Activated T-cell treated with anti-CD3 and anti-CD28 coated beads for 48 hours (primary cell): ENCODE measurements around the gene ITGA4.

Experiments
- DNase-seq: peaks from one replicate; pipeline ENCODE4 v3.0.0-alpha.2; 2020; ENCODE audit warnings: low read depth

The ITGA4 gene

DNA sequence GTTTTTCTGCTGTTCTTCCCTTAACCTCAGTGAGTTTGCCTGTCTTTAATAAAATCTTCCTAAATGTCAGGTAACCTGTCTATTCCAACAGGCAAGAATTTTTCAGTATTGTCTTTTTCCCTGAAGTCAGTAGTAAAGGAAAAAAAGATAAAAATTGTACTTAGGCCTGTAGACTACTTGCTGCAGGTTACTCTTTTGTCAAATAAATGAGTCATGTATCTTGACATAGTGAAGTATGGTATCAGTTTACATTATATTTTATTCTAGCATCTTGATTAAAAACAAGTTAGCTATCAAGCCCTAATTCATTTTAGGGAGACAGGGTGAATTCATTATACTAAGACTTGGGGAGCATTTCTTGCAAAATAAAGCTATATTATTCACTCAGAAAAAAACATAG, 59.8 kb downstream of the ITGA4 start:
- no peak for DNase-seq

DNA sequence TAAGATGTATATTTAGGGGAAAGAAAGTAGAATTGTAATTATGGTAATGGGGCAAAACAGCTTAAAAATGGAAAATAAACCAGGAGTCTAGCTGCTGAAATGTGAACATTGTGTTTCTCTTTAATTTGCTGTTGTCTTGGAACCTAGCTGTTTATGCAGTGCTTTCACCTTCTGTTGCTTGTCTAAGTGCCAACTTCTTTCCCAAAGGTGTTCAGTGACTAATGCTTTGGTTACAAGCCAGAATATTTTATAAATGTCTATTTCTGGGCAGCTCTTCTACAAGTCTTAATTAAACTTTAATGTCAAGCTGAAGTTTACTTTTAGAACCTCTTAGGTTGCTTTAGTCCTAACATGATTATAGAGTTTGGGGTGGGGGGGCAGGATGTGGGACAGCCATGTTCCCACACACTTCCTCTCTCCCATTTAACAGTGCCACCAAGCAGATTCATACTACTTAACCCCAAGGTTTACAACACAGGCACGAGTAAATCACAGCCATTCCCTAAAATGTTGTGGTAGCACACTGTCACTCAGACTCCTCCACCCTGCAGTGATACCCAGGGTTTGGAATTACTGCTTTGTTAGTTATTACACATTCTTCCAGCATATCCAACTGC, 60.6 kb downstream of the ITGA4 start:
- DNase-seq = no peak

DNA sequence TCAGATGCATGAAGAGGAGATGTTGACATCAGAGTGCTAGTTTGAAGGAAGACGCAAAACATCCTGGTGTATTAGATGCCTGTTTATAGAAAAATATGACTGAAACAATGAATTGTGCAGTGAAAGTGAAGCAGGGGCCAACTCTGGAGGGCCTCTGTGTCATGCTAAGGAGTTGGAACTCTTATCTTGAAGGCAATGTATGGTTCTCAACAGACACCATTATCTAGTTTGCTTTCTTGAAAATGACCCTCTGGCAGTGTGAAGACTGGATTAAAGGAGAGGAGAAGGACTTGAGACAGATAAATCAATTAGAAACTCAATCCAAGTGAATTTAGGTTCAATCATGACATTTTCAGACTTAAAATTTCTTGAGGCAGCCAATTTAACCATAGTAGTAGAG, 63.1 kb downstream of the ITGA4 start:
- DNase-seq = no peak

DNA sequence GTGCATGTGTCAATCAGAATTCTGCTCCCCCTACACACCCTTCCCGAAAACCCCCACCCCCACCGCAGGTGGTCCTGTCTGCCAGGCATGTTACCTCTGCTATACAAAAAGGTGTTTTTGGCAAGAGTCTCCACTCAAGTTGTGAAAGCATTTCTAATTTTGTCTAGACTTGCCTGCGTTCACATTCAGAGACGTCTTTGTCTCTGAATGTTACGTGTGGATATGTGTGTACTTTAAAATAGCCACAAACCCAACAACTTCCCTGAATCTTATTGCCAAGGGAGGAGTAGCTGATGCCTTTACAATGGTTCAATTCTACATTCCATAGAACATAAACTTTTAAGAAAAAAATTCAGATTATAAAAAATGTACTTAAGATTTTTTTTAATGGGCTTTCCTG, 66.6 kb downstream of the ITGA4 start:
- DNase-seq = no peak

DNA sequence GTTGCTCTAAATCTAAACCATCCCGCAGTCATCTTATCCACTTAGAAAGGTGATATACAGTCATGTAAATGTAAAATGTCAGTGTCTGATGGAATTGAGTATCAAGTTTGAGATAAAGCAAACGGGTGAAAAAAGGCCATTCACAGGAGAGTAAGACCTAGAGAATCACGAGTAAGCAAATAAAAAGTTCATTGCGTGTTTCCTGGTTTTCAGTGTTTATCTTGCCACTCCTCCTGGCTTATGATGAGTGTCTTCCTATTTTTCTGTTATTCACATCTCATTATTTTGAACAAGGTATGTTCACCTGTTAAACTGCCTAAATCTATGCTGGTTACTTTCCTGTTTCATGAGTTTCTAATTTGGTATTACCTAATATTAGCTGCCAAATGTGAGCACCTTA, 68.8 kb downstream of the ITGA4 start:
- no peak for DNase-seq

DNA sequence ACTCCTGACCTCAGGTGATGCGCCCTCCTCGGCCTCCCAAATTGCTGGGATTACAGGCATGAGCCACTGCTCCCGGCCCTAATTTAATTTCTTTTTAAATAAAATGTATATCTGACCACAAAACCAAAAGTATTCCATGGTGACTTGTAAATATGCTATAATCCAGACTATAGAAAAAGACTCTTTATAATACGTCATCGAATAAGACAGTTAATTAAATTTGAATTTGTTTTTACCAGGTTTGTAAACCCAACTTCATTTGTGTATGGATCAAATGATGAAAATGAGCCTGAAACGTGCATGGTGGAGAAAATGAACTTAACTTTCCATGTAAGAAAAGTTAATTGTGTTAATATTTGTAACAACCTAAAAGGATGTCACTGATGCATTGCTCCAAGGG, 69.9 kb downstream of the ITGA4 start:
- DNase-seq = no peak

DNA sequence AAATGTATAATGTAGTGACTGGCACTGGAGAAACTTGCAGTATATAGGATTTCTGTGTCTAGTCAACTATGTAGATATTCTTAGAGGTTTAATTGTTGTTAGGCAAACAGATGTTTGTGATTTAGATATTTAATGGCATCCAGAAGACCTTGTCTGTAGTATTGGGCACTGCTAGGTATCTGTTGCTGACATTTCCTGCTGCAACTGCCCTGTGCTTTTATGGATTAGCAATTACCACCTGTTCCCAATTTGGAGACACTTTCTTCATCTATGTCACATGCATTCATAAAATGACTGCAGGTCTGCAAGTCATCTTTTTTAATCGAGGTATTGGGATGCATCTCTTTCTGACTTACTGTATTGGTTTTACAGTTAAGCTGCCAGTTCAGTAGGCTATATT, 71.3 kb downstream of the ITGA4 start:
- no peak for DNase-seq

DNA sequence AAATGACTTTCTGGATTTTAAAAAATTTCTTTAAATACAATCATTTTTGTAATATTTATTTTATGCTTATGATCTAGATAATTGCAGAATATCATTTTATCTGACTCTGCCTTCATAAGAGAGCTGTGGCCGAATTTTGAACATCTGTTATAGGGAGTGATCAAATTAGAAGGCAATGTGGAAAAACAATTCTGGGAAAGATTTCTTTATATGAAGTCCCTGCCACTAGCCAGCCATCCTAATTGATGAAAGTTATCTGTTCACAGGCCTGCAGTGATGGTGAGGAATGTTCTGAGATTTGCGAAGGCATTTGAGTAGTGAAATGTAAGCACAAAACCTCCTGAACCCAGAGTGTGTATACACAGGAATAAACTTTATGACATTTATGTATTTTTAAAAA, 79.5 kb downstream of the ITGA4 start:
- no peak for DNase-seq

DNA sequence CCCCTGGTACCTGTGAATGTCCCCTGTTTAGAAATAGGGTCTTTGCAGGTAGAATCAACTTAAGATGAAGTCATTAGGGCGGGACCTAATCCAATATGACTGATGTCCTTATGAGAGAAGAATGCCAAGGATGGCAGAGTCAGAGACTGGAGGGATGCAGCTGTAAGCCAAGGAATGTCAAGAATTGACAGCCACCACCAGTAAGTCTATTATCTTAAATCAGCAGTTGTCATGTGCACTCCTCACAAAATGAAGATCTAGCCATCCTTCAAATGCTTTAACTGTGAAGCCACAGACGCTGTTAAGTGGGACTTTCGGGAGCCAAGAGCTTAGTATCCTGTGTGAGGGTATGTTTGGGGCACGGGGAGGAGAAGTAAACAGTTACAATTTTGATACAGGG, 83.2 kb downstream of the ITGA4 start:
- no peak for DNase-seq

DNA sequence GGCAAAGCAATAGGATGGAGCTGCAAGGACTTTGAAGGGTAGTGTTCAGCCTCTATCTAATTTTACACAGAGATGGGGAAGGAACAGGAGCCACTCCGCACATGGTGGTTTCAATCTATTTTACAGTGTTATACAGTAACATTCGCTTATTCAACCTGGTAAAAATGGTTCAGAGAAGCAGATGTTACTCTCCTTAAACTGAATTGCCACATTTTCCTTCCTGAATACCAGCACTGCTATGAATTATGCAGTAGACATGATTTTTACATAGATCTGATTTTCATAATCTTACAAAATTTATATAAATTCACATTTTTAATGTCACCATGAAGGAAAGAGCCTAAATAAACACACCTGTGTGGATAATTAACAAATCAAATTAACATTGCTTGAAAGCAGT, 85.0 kb downstream of the ITGA4 start:
- DNase-seq = no peak

DNA sequence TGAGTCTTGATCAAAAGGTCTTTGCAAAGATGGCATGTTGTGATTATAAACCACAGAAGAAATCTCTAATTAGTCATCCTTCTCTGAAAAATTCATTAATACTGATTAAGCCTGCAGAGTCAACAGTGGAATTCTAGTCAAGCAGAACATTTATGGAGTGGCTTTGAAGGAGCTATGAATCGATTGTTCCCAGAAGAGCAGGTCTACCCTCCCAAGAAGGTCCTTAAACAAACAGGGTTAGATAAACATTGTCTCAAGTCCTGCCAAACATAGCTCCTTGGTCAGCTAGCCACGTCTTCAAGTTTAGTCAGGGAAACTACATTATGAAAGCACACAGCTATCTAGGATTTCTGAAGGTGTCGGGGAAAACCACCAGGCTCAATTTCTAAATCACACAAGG, 88.9 kb downstream of the ITGA4 start:
- DNase-seq = no peak

DNA sequence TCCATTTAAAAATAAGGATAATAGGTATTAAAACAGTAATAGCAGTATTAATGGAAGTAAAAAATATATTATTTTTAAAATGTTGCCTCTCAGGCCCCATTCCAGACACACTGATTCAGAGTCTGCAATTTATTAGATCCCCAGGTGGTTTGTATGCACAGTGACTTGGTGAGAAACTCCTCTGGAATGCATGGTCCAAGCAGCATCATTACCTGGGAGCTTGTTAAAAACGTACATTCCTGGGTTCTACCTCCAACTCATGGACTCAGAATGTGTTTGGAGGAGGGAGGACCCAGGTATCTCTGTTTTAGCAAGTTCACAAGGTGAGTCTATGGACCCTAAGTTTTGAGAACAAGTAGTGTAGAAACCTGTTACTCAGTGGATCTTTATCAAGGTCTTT, 95.6 kb downstream of the ITGA4 start:
- no peak for DNase-seq

DNA sequence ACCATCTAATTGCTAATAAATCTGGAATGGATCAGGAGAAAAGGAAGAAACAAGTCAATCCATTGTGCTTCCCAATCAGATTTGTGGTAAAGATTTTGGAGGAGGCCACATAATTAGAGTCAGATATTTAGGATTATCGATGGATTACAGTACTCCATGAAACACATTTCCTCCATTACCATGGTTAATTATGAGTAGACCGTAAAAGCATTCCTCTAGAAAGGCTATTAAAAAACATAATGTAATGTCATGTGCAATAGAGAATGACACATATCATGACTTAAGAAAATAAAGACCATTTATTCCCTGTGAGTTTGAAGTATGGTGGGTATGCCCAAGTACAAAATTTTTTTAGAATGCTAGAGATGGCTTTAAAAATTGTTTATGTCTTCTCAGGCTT, 96.1 kb downstream of the ITGA4 start:
- DNase-seq = no peak

DNA sequence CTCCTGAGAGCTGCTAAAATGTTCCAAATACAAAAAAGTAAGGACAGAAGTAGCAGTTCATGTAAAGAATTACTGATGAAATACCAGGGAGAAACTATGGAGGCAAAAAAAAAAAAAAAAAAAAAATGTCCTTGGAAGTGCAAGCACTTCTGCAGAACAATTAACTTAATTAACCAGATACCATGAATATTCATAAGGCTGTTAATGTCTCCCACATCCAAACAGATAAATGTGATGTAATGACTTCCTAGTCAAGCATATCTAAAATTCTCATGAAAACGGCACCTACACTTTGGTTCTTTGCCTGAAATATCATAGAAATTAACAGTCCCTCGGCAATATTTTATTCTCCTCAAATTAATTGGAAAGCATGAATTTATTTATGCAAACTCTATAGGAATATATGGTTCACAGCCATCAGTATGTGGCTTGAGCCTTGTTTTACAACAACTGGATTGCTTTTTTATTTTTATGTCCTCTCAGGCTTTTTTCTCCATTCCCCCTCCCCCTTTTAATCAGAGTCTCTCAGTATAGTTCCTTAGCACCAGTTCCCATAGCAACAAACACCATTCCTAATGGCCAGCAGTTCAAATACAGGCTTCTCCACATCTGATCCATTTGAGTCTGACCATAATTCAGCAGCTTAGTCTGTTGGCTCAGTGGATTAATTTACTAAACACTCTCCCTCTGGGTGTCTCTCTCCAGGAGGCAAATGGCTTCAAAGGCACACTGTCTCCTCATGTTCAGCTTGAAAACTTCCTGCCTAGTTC, 97.1 kb downstream of the ITGA4 start:
- DNase-seq = no peak

DNA sequence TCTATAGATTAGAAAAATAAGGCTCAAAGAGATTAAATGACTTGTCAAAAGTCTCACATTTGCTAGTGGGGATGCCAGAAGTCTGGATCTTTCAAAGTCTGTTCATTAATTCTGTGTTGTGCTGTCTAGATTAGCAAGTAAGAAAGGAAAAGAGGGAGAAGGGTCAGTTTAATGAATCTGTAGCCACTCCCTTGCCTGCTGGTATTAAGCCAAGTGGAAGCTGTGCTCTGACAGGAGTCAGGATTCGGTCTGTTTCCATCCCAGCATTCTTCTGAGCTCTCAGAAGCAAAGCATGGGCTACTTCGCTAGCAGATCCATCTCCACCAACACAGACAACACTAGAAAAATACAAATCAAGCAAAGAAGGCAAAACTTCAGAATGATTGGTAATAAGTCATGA, 101.2 kb downstream of the ITGA4 start:
- DNase-seq = no peak

DNA sequence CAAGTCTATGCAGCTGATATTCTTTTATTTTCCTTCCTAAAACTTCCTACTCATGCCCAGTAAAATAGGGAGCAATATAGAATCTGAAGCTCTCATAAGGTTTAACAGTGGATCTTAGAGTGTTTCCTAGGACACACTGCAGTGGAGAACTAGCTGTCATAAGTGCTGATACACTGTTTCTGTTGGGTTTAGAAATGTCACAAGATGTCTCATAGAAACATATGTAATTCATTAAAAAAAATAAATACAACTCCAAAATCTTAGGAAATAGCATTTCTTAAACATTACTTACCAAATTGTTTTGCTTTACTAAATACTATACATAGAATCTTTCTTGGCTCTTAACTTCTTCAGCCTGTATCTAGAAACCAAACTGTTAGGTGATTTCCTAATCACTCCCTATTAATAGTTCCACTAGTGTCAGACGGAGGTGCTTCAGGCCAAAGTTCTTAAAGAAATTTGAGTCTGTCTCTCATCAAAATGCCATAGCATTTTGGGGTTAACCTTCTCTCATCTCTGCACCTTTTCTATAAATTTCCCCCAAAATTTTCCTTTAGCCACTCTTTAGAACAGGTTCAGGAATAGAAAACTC, 106.0 kb downstream of the ITGA4 start:
- no peak for DNase-seq

DNA sequence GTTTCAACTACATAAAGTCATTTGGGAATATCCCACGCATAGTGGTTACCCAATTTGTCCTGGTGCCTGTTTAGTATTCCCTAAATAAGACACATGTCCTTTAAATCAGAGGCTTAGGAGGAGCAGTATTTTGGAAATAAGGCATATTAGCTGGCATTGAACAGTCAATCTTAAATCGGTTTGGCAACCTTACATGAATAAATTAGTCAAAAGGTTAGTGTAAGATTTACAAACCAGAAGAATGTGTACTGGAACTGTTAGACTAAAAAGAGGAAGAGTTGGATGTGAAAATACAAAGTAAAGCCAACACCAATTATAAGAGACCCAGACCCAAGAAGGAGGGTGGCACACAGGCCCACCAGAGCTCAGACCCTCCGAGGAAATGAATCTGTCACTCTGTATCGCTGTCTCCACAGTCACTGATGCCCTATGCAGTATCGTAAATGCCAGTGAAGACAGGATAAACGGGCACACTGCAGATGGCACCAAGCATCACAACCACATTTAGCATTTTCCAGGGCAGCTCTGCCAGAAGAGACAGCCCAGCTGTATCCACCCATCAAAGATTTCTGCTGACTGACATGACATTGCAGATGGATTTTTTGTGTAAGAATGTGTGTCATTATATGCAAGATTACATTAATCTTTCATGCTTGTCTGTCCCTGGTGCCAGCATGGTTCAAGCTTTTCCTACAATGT, 109.3 kb downstream of the ITGA4 start:
- no peak for DNase-seq

DNA sequence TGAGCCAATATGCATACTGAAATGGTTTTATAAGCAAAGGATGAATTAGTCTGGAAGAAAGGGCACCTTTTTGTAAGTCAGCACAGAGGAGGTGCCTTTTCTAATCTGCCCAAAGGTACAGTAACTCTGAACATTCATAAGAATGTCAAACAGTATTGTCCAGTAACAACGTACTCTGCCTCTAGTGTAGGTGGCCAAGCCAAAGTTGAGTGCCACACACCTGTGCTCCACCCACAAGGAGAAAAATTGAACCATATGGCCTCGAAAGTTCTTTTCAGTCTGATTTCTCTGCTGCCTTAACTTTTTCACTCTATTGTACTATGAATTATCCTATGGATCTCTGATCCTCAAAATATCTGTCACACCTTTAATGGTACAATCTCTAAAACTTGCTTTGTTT, 112.9 kb downstream of the ITGA4 start:
- no peak for DNase-seq

DNA sequence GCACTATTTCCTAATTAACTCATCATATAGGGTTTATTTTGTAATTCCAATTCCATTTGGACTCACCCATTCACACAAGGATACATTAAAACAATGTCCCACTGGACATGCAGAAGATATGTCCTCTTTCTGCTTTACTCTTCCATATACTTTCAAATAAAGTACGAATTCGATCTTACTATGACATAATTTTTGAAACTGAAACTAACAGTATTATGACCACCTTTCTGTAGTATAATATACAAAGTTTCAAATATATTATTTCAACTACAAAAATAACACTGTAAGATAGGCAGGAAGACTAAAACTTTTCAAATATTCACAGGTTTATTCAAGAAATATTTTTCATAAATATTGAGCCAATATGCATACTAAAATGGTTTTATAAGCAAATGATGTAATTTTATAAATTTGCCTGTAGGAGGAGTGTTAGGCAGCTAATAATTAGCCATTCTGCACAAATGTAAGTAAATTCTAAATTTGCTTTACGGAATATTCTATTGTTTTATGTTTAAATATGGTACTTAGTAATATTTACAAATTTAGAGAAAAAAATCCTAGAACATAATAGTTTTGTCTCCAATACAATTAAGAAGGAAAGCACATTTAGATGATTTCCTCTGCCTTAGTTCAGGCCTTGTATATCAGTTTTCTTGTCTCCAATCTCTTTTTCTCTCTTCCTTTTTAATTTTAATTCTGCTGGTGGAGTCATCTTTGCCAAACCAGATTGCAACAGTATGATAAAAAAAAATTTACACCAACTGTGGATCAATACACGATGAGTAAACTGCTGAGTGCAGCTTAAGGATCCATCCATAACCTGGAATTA, 113.9 kb downstream of the ITGA4 start:
- no peak for DNase-seq

DNA sequence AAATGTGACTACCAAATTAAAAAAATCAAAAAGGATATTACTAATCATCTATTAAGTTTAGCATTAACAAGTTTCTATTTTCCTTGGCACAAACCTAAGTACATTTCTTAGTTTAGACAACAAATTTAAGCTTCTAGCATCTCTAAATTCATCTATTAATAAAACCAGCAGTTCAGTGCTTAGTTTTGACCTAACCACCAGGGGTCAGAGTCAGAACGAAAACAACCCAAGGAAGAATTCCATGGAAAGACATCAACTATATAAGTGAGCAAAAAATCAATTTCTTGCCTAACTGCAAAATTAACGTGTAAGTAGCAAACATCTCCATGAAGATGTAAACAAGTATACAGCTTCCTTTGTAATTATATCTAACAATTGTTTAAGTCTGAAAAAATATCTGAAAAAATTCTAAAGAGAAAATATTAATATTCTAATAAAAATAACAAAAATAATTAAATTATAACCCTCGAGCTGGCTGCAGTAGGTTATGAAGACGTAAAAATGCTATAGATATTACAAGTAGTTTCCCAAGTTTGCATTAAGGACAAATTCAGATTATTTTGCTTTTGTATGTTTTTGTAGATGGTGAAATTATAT, 116.1 kb downstream of the ITGA4 start:
- DNase-seq = no peak

DNA sequence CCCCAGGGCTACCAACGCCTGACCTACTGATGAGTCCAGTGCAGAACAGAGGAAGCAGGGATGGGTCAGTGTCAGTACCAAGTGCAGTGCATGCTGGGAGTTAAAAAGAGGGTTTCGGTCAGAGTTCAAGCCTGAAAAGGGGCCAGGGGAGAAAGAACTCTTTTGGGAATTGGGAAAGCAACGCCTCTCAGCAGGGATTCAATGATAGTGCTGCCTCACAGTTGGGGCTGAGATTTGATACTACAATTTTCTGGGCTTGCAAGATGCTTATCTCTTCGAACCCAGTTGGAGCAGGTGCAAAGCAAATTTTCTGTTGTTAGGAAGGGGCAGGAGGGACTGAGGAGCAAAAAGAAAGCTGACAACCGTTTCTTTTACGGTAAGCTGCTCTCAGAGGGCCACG, 117.1 kb downstream of the ITGA4 start:
- DNase-seq = no peak
